Middle frontal gyrus (tissue), 1 donor: Measurements from ENCODE around the gene CST7.
"Not testable (repeated sequence)": the region's sequence is repeated elsewhere in the genome, so short reads cannot be mapped to it uniquely, and the experiment has no call there.

Experiments
- DNase-seq: peaks from one replicate; pipeline ENCODE4 v3.0.0-alpha.2; 2015; ENCODE audit warnings: low spot score; ENCODE audit errors: extremely low spot score

The CST7 gene

GRCh38 chr20:25000268-25000801 lies 51.3 kb downstream of the CST7 start:
- no peak for DNase-seq

- not testable (repeated sequence) for DNase-seq
These were observed 52.3 kb downstream of the CST7 start for GRCh38 chr20:25001323-25001722.

- no peak for DNase-seq
These were observed 53.9 kb downstream of the CST7 start for GRCh38 chr20:25003002-25003401.

GRCh38 chr20:25005220-25005619 lies 56.2 kb downstream of the CST7 start:
- no peak for DNase-seq

GRCh38 chr20:25005661-25006060 lies 56.6 kb downstream of the CST7 start:
- no peak for DNase-seq

GRCh38 chr20:25006431-25007167 lies 57.5 kb downstream of the CST7 start:
- DNase-seq = no peak

GRCh38 chr20:25007491-25008305 lies 58.6 kb downstream of the CST7 start:
- no peak for DNase-seq

- DNase-seq = no peak
These were observed 59.5 kb downstream of the CST7 start for GRCh38 chr20:25008388-25009217.
